ENCODE data around the gene TIMM22.
"Not testable (repeated sequence)": the region's sequence is repeated elsewhere in the genome, so short reads cannot be mapped to it uniquely, and the experiment has no call there.

Gene TIMM22

GRCh38 chr17:962670-963069, 34.3 kb upstream of the TIMM22 start:
- no peak for ATAC-seq (replicated peaks; ENCODE audit: extremely low read depth, poor library complexity, severe bottlenecking)
- peaks cover 53% of the 10 kb centered on the region for H3K27me3 Mint-ChIP-seq
- no peaks in the 10 kb centered on the region for H3K36me3 Mint-ChIP-seq (ENCODE audit: insufficient read depth)
- no peaks in the 10 kb centered on the region for H3K9me3 Mint-ChIP-seq
- H3K4me1 Mint-ChIP-seq, result no peaks in the 10 kb centered on the region
- no peak overlapping the region for H3K27ac Mint-ChIP-seq (ENCODE audit: low read depth)
- H3K4me3 Mint-ChIP-seq, result no peak overlapping the region
- DNase-seq (ENCODE audit: low spot score in 2 of 2), result no peak

- Mint-ChIP-seq H3K4me3 (no peak overlapping the region), H3K36me3 (ENCODE audit: insufficient read depth) (peaks cover 3% of the 10 kb centered on the region), H3K9me3 (no peaks in the 10 kb centered on the region), H3K4me1 (no peaks in the 10 kb centered on the region), H3K27me3 (peaks cover 67% of the 10 kb centered on the region), H3K27ac (ENCODE audit: low read depth) (no peak overlapping the region)
- DNase-seq (ENCODE audit: low spot score in 2 of 2) (no peak), ATAC-seq (replicated peaks; ENCODE audit: extremely low read depth, poor library complexity, severe bottlenecking) (no peak)
Observed at GRCh38 chr17:964876-965275, 32.1 kb upstream of the TIMM22 start.

GRCh38 chr17:965311-965989, 31.5 kb upstream of the TIMM22 start:
- no peaks in the 10 kb centered on the region for H3K9me3 Mint-ChIP-seq
- H3K27ac Mint-ChIP-seq (ENCODE audit: low read depth), result no peak overlapping the region
- no peaks in the 10 kb centered on the region for H3K4me1 Mint-ChIP-seq
- ATAC-seq (replicated peaks; ENCODE audit: extremely low read depth, poor library complexity, severe bottlenecking) (no peak), DNase-seq (ENCODE audit: low spot score in 2 of 2) (no peak)
- H3K36me3 Mint-ChIP-seq (ENCODE audit: insufficient read depth), result peaks cover 3% of the 10 kb centered on the region
- peaks cover 70% of the 10 kb centered on the region for H3K27me3 Mint-ChIP-seq
- H3K4me3 Mint-ChIP-seq, result no peak overlapping the region

GRCh38 chr17:967122-967521, 29.8 kb upstream of the TIMM22 start:
- H3K9me3 Mint-ChIP-seq, result no peaks in the 10 kb centered on the region
- peaks cover 3% of the 10 kb centered on the region for H3K36me3 Mint-ChIP-seq (ENCODE audit: insufficient read depth)
- no peak overlapping the region for H3K27ac Mint-ChIP-seq (ENCODE audit: low read depth)
- H3K27me3 Mint-ChIP-seq, result peaks cover 63% of the 10 kb centered on the region
- ATAC-seq (replicated peaks; ENCODE audit: extremely low read depth, poor library complexity, severe bottlenecking) (no peak), DNase-seq (ENCODE audit: low spot score in 2 of 2) (no peak)
- no peaks in the 10 kb centered on the region for H3K4me1 Mint-ChIP-seq
- no peak overlapping the region for H3K4me3 Mint-ChIP-seq

GRCh38 chr17:968812-969730, 27.9 kb upstream of the TIMM22 start:
- DNase-seq (ENCODE audit: low spot score in 2 of 2), result no peak
- ATAC-seq (replicated peaks; ENCODE audit: extremely low read depth, poor library complexity, severe bottlenecking), result no peak
- Mint-ChIP-seq H3K4me3 (no peak overlapping the region), H3K27me3 (peaks cover 52% of the 10 kb centered on the region), H3K27ac (ENCODE audit: low read depth) (no peak overlapping the region), H3K4me1 (no peaks in the 10 kb centered on the region), H3K36me3 (ENCODE audit: insufficient read depth) (peaks cover 3% of the 10 kb centered on the region), H3K9me3 (no peaks in the 10 kb centered on the region)

- Mint-ChIP-seq H3K27ac (ENCODE audit: low read depth) (no peak overlapping the region), H3K4me3 (no peak overlapping the region), H3K27me3 (peaks cover 54% of the 10 kb centered on the region), H3K36me3 (ENCODE audit: insufficient read depth) (peaks cover 3% of the 10 kb centered on the region), H3K4me1 (no peaks in the 10 kb centered on the region), H3K9me3 (no peaks in the 10 kb centered on the region)
- no peak for ATAC-seq (replicated peaks; ENCODE audit: extremely low read depth, poor library complexity, severe bottlenecking)
- DNase-seq (ENCODE audit: low spot score in 2 of 2), result no peak
Observed at GRCh38 chr17:969811-970355, 27.0 kb upstream of the TIMM22 start.

- Mint-ChIP-seq H3K27me3 (peaks cover 54% of the 10 kb centered on the region), H3K9me3 (no peaks in the 10 kb centered on the region), H3K4me1 (no peaks in the 10 kb centered on the region), H3K27ac (ENCODE audit: low read depth) (no peak overlapping the region), H3K36me3 (ENCODE audit: insufficient read depth) (peaks cover 3% of the 10 kb centered on the region), H3K4me3 (no peak overlapping the region)
- ATAC-seq (replicated peaks; ENCODE audit: extremely low read depth, poor library complexity, severe bottlenecking) (no peak), DNase-seq (ENCODE audit: low spot score in 2 of 2) (no peak)
Observed at GRCh38 chr17:970364-970763, 26.6 kb upstream of the TIMM22 start.

- not testable (repeated sequence) for ATAC-seq (replicated peaks; ENCODE audit: extremely low read depth, poor library complexity, severe bottlenecking); H3K9me3 Mint-ChIP-seq; H3K36me3 Mint-ChIP-seq (ENCODE audit: insufficient read depth); H3K4me1 Mint-ChIP-seq; H3K27ac Mint-ChIP-seq (ENCODE audit: low read depth); DNase-seq (ENCODE audit: low spot score in 2 of 2); H3K4me3 Mint-ChIP-seq
- peaks cover 62% of the 10 kb centered on the region for H3K27me3 Mint-ChIP-seq
Observed at GRCh38 chr17:971861-972260, 25.1 kb upstream of the TIMM22 start.

- H3K27ac Mint-ChIP-seq (ENCODE audit: low read depth), result no peak overlapping the region
- DNase-seq (ENCODE audit: low spot score in 2 of 2) (no peak), ATAC-seq (replicated peaks; ENCODE audit: extremely low read depth, poor library complexity, severe bottlenecking) (no peak)
- H3K4me3 Mint-ChIP-seq, result no peak overlapping the region
- peaks cover 2% of the 10 kb centered on the region for H3K4me1 Mint-ChIP-seq
- no peaks in the 10 kb centered on the region for H3K9me3 Mint-ChIP-seq
- H3K27me3 Mint-ChIP-seq, result peaks cover 63% of the 10 kb centered on the region
- peaks cover 3% of the 10 kb centered on the region for H3K36me3 Mint-ChIP-seq (ENCODE audit: insufficient read depth)
Observed at GRCh38 chr17:973053-973452, 23.9 kb upstream of the TIMM22 start.

GRCh38 chr17:974778-975177, 22.2 kb upstream of the TIMM22 start:
- not testable (repeated sequence) for H3K4me3 Mint-ChIP-seq, H3K4me1 Mint-ChIP-seq

GRCh38 chr17:975371-975915, 21.5 kb upstream of the TIMM22 start:
- Mint-ChIP-seq H3K27ac (ENCODE audit: low read depth) (no peak overlapping the region), H3K4me1 (peaks cover 10% of the 10 kb centered on the region), H3K9me3 (no peaks in the 10 kb centered on the region), H3K36me3 (ENCODE audit: insufficient read depth) (peaks cover 4% of the 10 kb centered on the region), H3K4me3 (no peak overlapping the region), H3K27me3 (peaks cover 47% of the 10 kb centered on the region)
- ATAC-seq (replicated peaks; ENCODE audit: extremely low read depth, poor library complexity, severe bottlenecking) (no peak), DNase-seq (ENCODE audit: low spot score in 2 of 2) (no peak)

More at GRCh38 chr17:974778-975177, 22.2 kb upstream of the TIMM22 start:
- peaks cover 51% of the 10 kb centered on the region for H3K27me3 Mint-ChIP-seq
- not testable (repeated sequence) for ATAC-seq (replicated peaks; ENCODE audit: extremely low read depth, poor library complexity, severe bottlenecking); H3K36me3 Mint-ChIP-seq (ENCODE audit: insufficient read depth); H3K9me3 Mint-ChIP-seq; H3K27ac Mint-ChIP-seq (ENCODE audit: low read depth); DNase-seq (ENCODE audit: low spot score in 2 of 2)

- ATAC-seq (replicated peaks; ENCODE audit: extremely low read depth, poor library complexity, severe bottlenecking) (no peak), DNase-seq (ENCODE audit: low spot score in 2 of 2) (no peak)
- peaks cover 16% of the 10 kb centered on the region for H3K4me1 Mint-ChIP-seq
- H3K36me3 Mint-ChIP-seq (ENCODE audit: insufficient read depth), result peaks cover 4% of the 10 kb centered on the region
- peaks cover 47% of the 10 kb centered on the region for H3K27me3 Mint-ChIP-seq
- H3K27ac Mint-ChIP-seq (ENCODE audit: low read depth), result no peak overlapping the region
- no peaks in the 10 kb centered on the region for H3K9me3 Mint-ChIP-seq
- no peak overlapping the region for H3K4me3 Mint-ChIP-seq
Observed at GRCh38 chr17:976312-976711, 20.6 kb upstream of the TIMM22 start.

Measured in central memory CD8-positive, alpha-beta T cell (primary cell).